Inflammatory macrophage treated with lipopolysaccharide for 4 hours (primary cell): ENCODE measurements around the gene GRM4.

Experiments
- DNase-seq: peaks from one replicate; pipeline ENCODE4 v3.0.0-alpha.2; 2020

The GRM4 gene

DNA sequence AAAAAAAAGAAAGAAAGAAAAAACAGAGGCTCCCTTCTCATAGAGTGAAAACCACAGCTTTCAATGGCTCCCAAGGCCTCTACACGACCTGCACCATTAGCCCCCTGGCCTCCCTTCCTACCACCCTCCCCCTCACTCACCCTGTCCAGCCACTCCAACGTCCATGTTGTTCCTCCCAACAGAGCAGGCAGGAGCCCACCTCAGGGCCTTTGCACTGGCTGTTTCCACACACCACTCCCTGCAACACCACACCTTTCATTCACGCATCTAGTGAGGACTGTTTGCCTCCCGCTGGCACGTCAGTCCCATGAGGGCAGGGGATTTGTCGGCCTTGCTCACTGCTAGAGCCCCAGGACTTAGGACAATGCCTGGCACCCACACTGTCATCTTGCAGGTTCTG is 39.5 kb downstream of the GRM4 start:
- no peak for DNase-seq

DNA sequence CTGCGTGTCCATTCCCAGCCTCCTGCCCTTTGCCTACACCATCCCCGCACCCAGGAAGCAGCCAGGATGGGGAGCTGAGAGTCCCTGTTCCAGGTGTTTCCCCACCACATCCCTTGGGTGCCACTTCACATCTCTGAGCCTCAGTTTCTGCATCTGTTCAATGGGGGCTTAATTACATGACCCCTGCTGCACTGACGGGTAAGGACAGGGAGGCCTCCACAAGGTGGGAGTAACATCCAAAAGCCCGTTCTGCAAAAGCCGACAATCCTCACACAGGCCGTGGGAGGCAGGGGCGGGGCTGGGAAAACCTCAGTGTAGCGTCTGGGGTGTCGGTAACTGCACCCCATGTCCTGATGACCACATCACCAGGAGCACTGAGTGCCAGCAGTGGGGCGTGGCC is 41.3 kb downstream of the GRM4 start:
- no peak for DNase-seq

DNA sequence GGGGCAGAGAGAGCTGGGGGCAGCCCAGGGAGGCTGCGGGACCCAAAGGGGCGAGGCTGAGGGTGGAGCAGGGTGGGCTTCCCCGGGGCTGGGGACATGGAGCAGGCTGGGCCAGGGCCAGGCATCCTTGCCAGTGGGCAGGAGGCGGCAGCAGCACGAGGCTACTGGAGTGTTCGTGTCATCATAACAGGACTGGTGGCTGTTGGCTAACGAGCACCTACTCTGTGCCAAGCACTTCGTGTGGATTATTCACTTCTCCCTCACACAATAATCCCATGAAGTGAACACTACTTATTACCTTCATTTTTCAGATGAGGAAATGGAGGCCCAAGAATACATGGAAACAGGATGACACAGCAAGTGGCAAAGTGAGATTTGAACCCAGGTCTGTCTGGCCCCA is 41.7 kb downstream of the GRM4 start:
- DNase-seq: no peak

DNA sequence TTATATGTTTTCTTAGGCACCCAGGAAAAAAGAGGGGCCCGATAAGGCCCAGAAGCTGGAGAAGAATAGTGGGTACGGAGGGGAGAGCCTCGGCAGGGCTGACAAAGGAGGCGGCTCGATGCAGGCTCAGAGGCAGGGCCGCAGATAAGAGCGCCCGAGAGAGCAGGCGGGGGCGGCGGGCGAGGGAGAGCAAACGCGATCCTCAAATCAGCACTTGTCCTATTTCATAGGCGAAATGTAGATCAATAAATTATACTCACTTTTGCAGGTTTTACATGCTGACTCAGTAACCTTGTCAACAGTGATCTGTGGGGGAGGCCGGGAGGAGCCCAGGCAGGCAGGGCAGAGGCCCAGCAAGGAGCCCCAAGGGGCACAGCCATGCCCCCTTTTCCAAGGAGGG is 42.6 kb downstream of the GRM4 start:
- DNase-seq: no peak

DNA sequence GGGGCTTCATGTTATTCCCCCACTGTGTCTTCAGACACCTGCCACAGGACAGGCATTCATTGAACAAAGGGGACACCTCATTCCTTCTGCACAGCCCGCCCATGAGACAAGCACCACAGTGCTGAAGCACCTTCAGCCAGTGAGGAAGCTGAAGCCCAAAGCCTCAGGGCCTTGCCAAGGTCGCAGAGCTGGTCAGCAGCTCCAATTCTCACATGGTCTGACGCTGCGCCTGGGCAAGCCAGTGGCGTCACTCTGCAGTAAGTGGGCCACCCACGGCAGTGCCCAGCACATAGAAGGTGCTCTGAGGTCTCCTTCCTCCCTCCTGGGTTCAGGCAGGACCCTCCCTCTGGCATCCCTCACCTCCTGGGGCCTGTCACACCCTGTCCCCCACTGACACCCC is 43.2 kb downstream of the GRM4 start:
- DNase-seq: no peak

DNA sequence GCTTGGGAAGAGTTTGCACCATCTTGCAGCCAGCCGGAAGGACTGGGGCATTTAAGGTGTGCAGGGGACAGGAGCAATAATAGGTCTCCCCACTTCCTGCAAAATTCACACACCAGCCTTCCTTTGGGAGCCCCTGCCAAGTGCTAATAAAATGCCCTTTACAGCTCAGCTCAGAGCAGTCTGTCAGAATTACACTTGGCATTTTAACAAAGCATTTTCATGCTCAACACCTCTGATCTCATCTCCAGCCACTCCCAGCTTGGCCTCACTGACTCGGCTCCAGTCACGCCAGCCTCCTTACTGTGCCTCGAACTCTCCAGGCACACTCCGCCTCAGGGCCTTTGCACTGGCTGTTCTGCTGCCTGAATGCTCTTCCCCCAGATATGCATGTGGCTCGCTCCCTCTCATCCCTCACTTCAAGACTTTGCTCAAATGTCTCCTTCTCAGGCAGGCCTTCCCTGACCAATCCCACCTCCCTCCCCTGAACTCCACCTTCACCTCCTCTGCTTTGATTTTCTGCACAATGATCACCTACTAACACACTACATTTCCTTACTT is 43.7 kb downstream of the GRM4 start:
- DNase-seq: no peak

DNA sequence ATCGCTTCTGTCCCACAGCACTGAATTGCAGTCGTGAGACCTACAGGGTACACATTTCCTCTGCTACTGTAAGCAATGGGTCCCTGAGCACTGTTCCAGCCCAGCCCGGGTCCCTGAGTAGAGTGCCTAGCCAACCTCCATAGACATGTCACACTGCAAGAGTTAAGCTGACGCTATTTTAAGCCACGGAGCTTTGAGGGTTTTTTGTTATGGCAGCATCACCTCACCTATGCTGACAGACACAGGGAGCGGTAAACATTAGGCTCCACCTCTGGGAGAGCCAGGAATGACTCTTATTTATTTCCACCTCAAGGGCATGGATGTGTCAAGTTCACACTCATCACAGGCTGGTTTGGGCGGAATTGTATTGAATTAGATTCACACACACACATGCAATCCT is 45.1 kb downstream of the GRM4 start:
- no peak for DNase-seq

DNA sequence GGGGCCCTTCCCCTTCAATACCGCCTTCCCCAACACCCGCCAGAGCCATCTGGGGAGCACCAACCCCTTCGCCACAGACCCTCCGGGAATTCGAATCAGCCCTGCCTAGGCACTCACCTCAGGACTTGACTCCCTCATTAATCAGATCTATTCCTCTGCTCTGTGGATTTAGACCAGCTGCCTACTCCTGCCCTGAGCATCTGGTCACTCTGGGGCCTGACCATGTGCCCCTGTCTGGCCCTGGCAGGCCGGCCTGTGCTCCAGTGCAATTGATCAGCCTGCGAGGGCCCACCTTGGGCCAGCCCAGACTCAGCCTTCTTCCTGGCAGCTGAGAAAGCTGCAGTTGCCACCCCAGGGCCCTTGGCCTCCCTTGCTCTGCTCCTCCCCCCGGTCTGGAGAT is 46.0 kb downstream of the GRM4 start:
- no peak for DNase-seq

DNA sequence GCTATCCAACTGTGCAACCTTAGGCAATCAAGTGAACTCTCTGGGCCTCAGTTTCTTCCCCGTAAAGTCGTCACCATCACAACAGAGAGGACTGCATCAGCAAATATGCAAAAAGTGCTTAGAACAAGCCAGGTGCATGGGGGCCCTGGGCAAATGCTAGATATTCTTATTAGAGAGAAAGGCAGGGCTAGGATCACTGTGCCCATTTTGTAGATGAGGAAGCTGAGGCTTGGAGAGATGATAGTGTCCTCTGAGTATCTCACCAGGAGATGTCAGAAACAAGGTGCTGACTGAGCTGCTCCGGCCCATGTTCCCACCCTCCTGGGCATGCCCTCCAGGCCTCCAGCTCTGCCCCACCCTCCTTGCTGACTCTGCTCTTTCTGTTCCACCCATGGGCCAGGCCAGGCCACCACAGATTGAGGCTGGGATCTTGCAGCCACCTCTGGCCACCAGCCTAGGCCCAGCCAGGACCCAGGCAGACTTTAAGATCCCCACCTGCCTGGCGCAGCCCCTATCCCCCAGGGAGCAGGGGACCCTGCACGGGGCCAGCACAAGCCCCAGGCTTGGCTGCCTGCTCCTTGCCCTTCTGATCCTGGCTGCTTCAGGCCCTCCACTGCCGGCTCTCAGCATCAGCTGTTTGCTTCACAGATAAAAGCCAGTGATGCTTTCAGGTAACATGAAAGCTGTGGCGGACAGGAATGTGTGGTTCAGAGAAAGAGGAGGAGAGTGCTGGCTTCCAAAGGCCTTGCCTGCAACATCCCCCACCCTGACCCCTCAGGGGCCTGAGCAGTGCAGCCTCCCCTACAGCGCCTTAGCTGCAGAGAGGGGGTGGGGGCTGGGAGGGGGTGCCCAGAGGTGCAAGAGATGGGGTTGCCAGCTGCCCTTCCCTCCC is 47.6 kb downstream of the GRM4 start:
- DNase-seq: no peak

DNA sequence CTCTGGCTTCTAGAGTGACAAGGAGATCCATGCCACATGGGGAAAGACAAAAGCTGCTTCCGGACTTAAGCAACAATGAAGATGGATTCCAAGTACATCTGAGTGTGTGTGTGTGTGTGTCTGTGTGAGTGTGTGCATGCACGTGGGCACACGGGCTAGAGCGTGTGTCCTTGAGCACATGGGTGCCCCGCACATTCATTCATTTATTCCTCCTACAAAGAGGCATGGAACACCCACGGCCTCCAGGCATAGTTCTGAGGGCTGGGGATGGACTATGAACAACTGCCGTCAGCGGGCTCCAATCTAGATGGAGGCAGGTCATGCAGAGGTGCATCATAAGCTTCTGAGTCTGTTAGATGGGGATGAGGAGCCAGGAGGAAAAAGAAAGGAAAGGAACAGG is 49.1 kb downstream of the GRM4 start:
- DNase-seq: no peak

DNA sequence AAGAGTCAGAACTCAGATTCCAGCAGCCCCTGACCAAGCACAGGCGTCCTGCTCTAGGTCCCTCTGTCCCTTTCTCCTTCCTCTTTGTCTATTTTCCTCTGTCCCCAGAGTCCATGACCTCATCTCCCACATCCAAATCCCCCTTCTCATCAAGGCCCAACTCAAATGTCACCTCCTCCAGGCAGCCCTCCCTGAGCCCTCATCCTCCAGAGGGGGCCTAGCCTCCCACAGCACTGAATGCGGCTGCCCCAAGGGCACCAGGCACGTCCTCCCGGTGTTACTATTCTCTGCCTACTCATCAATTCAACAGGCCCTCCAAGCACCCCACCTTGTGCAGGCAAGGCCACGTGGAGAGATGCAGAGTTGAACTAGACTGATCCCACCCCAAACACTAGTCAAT is 49.7 kb downstream of the GRM4 start:
- no peak for DNase-seq

DNA sequence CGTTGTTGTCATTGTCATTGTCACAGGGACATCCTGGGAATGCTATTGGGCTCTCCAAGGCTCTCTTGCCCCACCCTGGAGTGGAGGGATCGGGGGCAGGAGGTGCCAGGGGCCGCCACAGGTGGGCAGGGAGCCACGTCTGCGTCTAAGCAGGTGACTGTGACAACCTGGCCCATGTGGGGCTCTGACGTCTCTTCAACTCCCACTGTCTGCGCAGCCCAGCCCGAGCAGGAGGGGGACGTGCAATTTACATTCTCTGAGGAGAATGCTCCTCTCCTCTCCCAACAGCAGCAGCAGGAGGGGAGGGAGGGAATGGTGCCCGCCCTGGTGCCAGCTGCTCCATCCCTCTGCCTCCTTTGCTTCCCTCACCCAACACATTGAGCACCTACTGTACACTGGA is 50.1 kb downstream of the GRM4 start:
- DNase-seq: no peak

DNA sequence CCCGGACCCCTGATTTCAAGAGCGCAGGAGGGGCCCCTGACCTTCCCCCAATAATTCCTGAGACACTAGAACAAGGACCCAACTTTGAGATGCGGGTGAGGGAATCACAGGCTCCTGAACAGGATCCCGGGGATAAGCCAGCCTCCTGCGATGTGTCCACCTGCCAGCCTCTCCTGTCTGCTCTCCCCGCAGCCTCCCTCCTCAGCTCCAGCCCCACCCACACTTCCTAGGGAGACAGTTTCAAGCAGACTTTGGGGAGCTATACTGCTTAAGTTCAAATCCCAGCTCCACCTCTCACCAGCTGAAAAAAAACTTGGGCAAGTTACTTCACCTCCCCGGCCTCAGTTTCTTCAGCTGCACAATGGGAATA is 50.8 kb downstream of the GRM4 start:
- no peak for DNase-seq

DNA sequence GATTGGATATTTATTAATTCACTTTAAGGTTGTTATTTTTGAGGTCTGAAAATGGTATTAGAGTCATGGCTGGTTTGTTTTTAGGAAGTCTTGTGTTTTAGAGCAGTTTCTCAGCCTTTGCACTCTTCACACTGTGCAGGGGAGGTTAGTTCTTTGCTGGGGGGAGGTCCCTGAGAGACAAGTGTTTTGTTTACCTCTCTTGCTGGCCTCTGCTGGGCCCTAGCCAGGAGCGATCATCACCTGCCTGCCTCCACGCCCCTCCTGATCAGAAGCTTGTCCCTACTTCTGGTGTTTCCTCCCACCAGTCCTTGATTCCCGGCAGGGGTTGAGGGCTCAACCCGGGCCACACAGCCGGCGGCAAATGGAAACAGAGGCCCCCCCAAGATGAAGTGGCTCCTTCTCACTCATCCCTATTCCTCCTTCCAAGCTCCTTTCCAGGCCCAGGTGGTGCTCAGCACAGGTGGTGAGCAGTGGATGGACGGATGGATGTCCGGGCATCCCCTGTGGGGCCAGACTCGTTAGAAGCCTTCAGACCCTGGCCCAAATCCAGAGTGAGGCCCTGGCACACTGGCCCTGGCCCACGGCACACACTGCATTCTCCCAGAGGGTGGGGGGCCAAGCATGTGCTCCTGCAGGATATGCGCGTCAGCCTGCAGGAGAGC is 51.3 kb downstream of the GRM4 start:
- no peak for DNase-seq

DNA sequence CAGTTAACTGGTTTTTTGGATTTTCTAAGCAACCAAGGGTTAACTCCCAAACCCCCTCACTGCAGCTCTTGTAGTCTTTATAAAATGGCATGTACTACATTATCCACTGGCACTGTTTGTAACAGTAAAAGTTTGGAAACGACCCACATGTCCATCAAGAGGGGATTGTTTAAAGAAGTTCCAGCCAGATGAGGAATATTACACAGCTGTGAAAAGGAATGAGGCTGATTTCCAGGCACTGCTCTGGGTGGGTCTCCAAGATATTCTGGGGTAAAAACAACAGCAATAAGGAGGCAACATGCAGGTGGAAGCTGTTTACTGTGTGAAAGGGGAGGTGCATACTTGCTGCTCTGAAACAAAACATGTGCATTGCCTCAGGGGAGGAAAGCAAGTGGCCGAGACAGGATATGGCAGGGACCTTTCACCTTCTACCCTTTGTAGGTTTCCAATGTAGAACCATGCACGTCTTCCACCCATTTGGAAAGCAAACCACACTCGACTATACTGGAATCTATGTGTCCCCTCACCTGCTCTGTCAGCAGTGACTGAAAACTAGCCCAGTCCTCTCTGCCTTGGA is 51.9 kb downstream of the GRM4 start:
- DNase-seq: no peak

DNA sequence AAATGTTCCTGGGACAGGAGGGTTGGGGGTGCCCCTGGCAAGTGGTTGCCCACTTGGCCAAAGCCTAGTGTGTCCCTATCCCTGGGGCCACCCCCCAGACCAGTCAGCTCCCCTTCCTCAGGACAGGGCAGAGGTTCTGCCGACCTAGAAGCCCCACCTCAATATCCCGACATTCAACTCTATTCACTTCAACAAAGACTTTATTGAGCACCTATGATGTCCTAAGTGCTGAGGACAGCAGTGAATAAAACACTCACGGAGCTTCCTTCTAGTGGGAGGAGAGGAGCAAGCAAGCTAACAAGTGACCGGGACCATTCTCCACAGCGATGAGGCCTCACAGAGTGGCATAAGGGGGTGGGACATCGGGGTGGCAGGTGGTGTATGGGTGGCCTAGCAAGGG is 52.7 kb downstream of the GRM4 start:
- no peak for DNase-seq

DNA sequence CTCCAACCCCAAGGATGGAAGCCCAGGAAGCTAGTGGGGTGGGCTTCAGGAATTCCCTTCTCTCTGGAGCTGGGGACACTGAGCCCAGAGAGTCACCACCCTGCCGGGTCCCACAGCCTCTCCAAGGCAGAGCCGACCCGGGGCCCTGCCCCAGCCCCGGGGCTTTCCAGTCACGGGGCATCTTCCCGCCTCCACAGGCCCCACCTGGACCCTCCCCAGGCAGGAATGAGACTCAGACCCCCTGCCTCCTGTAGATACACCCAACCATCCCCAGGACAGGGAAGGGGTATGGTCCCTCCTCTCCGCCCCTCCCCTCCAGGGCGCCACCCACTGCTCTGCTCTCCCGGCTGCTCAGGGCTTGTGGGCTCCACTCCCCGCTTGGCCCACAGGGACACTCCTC is 53.3 kb downstream of the GRM4 start:
- DNase-seq: no peak

DNA sequence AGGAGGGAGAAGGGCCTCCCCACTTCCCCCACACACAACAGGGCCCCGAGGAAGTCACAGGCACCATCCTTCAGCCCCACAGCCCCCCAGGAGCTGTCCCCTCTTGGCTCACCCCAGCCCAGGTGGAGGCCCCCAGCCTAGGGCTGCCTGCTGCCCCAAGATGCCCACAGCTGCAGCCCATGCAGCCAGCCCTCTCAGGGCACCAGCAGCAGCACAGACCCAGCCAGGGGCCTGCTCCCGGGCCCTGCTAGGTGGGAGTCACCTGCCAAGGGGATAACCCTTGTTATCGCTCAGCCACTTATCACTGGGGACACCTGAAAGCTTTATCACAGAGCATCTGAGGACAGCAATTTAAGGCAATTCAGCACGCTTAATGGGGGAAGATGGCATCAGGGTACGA is 55.0 kb downstream of the GRM4 start:
- no peak for DNase-seq

DNA sequence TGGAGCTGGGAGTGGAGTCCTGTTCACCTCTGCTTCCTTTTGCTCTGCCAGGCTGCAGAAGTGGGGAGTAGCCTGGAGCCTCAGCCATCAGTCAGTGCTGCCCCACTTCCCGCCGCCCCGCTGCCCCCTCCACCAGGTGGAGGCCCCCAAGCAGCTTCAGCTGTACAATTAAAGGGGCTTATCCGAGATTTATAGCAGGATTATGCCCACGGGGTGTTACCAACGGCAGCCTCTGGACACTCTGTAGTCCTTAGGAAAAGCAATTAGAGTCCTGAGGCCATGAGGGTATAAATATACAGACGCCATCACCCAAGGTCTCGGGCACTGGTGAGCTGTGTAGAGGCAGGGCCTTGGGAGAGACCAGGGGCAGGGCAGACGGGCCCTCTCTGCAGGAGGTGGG is 55.4 kb downstream of the GRM4 start:
- DNase-seq: no peak

DNA sequence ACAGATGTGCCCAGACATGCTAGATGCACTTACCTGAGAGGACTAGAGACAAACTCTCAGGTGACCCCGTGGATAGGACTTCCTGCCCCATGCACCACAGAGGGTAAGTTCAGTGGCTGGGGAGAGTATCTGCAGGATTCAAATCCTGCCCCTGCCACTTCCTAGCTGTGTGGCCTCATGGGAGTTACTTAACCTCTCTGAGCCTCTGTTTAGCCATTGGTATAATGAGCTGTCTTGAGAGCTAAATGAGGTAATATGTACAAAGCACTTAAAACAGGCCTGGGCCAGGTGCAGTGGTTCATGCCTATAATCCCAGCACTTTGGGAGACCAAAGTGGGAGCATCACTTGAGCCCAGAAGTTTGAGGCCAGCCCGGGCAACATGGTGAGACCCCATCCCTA is 59.3 kb downstream of the GRM4 start:
- no peak for DNase-seq

DNA sequence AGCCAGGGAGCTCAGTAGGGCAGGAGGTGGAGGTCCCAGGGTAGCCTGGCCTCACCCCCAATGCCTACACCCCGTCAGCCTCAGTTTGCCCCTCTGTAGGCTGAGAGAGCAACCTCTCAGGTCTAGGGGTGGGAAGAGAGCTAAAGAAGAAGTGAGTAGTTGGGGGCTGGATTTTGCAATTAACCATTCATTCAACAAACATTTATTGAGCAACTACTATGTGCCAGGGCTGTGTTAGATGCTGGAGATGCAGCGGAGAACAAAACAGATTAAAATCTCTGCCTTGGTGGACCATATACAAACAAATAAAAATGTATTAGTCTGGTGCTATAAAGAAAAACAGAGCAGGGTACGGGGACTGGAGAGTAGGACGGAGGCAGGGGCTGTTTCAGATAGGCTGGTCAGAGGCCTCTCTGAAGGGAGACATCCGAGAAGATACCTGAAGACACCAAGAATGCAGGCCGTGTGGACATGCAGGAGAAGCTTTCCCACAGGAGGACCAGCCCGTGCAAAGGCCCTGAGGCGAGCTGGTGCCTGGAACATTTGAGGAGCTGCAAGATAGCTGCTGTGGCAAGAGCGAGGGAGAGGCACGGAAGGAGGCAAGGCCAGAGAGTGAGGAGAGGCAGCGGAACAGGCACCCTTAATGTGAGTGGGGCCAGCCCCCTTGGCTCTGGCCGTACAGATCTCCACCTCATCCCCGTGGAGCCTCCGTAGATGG is 60.3 kb downstream of the GRM4 start:
- DNase-seq: no peak

DNA sequence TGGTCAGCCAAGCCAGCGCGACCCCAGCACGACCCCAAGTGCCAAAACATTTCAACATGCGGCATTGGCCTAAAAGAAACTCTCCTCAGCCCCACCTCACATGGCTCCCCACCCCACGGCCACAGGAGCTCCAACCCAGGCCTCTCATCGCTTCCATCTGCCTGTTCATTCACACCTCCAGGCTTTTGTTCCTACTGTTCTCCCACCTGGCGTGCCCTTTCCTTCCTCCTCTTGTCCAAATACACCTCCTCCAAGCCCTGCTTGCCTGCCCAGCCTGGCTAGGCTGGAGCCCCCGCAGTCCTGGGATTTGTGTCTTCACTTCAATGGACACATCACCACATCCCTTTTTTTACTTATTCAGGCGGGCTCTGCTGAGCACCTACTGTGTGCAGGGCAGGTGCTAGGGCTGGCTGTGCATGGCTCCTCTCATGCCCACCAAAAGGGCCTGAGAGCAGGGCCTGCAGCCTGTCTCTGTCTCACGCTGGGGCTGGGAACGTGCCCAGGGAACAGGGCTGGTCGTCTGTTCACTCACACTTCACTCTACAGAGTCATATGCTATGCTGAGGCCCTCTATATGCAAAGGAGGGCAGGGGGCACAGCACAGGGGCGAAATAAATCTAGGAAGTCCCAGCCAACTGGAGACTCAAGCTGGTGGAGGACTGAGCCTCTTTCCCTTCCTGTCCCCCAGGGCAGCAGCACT is 61.1 kb downstream of the GRM4 start:
- DNase-seq: no peak
